Thoracic aorta (tissue), 2 donors: Measurements from ENCODE around the gene STXBP6. TPM values are rescaled to one million over a fixed set of nuclear protein-coding genes. Genes with fewer than 3 reads are reported as not detected.

Source experiments
- ATAC-seq: fragments of 150-250 bp; one replicate; pipeline ENCODE4 v1.8.0; 2017; ENCODE audit warnings: low read depth; ENCODE audit not compliant: insufficient number of reproducible peaks, low FRiP score
- DNase-seq: peaks from one replicate; pipeline ENCODE4 v3.0.0-alpha.2; 2020; ENCODE audit warnings: low spot score
- H3K27ac ChIP-seq, 2 donors: fragments of 200-600 bp; sonication (generic); 1 replicate in 1 of 2; 2 replicates in 1 of 2; pipeline ENCODE4 v1.5.1; 2016; ENCODE audit warnings: mild to moderate bottlenecking in 2 of 2, moderate library complexity in 2 of 2
- H3K27me3 ChIP-seq: fragments of 200-600 bp; sonication (generic); replicated peaks from 2 replicates; pipeline ENCODE4 v1.6.0; 2016; ENCODE audit warnings: mild to moderate bottlenecking; ENCODE audit not compliant: insufficient read depth
- H3K36me3 ChIP-seq: fragments of 200-600 bp; sonication (generic); one replicate; pipeline ENCODE4 v1.5.1; 2016
- H3K4me1 ChIP-seq, 2 donors: fragments of 200-600 bp; sonication (generic); 1 replicate in 1 of 2; 2 replicates in 1 of 2; pipeline versions ENCODE4 v1.5.1 to v1.6.0; 2016; ENCODE audit warnings: low read depth in 2 of 2, mild to moderate bottlenecking in 1 of 2; ENCODE audit not compliant: control insufficient read depth in 1 of 2
- H3K4me3 ChIP-seq: fragments of 200-600 bp; sonication (generic); 2 replicates; pipeline ENCODE4 v1.5.1; 2016; ENCODE audit warnings: mild to moderate bottlenecking
- H3K9me3 ChIP-seq: fragments of 200-600 bp; sonication (generic); 2 replicates; pipeline ENCODE4 v1.5.1; 2016
- total RNA-seq, 2 donors: library from RNA; depleted of rRNA; stranded (reverse); fragments of >200 nt; gene quantifications; one replicate each; pipeline versions ENCODE4 v1.1.0 to v1.2.3, GENCODE V29; 2016
- TF ChIP-seq, protein P1 (sequence below): fragments of 200-600 bp; sonication (generic); IDR thresholded peaks from one replicate; pipeline ENCODE4 v1.5.1; 2019; ENCODE audit warnings: antibody characterized with exemption

The STXBP6 gene
- total RNA-seq, 2 donors from 2014 or later = 3.1 to 4.4 TPM

DNA sequence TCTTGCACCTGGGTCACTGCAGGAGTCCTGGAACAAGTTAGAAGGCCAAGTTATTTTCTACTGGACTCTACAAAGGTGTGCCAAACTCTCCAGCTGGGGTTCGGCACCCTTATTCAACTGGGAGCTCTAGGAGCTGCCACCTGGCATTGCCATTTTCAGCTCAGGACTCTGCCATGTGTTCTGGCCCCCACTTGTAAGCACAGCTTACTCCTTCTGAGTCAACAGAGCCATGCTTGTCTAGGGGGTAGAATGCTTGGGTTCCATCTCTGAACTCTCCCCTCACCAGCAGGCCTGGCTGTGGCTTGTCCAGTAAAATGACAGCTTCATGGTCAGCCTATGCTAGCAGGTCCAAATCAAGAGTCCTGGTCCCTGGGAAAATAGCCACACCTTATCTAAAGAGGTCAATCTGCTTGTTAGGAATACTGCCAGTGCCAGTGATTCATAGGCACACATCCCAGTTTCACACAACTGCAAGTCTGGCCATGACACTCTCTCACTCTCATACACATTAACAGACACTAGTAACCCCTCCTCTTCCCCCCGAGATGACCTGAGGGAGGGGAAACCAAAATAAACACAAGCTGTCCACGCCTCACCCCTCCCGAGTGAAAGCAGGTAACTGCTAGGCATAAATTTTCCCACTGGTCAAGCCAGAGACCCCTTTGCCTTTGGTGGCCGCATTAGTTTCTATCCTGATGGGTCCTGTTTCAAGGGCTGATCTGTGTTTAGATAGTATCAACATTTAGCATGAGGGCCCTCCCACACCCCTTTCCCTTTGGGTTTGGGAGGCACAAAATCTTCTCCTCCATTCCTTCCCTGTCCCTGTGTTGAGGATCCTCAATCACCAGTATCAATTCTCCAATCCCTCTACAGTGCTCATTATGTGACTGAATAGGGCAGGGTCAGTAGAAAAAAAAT, 233.7 kb downstream of the STXBP6 start:
- no peaks in the 10 kb centered on the region for H3K9me3 ChIP-seq
- H3K4me1 ChIP-seq = no peaks in the 10 kb centered on the region
- ATAC-seq (no peak), DNase-seq (no peak)
- H3K4me3 ChIP-seq = no peak overlapping the region
- H3K27me3 ChIP-seq = no peaks in the 10 kb centered on the region
- TF ChIP-seq, protein P1, sequence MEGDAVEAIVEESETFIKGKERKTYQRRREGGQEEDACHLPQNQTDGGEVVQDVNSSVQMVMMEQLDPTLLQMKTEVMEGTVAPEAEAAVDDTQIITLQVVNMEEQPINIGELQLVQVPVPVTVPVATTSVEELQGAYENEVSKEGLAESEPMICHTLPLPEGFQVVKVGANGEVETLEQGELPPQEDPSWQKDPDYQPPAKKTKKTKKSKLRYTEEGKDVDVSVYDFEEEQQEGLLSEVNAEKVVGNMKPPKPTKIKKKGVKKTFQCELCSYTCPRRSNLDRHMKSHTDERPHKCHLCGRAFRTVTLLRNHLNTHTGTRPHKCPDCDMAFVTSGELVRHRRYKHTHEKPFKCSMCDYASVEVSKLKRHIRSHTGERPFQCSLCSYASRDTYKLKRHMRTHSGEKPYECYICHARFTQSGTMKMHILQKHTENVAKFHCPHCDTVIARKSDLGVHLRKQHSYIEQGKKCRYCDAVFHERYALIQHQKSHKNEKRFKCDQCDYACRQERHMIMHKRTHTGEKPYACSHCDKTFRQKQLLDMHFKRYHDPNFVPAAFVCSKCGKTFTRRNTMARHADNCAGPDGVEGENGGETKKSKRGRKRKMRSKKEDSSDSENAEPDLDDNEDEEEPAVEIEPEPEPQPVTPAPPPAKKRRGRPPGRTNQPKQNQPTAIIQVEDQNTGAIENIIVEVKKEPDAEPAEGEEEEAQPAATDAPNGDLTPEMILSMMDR = no peak
- no peak overlapping the region for H3K27ac ChIP-seq
- no peaks in the 10 kb centered on the region for H3K36me3 ChIP-seq

DNA sequence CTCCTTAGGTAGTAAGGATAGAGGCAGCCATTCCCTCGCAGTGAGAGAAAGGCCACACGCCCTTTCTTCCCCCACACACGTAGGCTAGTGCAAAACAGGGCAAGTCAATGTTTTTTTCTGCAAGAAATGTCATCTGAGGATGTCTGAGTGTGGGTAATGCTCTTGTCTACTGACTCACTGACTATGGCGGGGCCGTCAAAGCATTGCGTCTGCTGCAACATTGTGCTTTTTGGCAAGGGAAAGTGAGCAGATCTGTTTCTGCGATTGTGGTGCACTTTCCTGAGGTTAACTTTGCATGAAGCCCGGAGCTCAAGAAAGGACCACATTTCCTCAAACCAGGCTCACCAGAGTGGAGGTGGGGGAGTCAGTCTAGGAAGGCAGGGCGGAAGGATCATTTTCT, 234.4 kb downstream of the STXBP6 start:
- no peaks in the 10 kb centered on the region for H3K4me1 ChIP-seq

DNA sequence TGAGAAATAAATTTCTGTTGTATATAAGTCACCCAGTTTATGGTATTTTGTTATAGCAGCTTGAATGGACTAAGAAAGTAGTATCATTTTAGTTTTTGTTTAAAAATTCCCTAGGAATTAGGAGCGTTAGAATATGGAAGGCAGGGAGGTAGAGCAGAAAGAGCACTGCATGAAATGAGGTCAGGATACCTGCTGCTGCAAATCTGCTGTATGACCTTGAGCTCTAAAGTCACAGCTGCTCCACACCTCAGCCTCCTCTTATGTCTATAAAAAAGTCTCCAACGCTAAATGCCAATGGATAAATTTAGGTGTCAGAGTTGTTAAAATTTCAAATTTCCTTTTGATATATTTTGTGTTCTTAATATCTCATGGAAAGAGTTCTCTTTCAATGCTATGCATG, 235.0 kb downstream of the STXBP6 start:
- Histone ChIP-seq H3K27ac (no peak overlapping the region), H3K27me3 (no peaks in the 10 kb centered on the region), H3K36me3 (no peaks in the 10 kb centered on the region), H3K4me3 (no peak overlapping the region), H3K4me1 (no peaks in the 10 kb centered on the region), H3K9me3 (no peaks in the 10 kb centered on the region)
- TF ChIP-seq, protein P1 = no peak
- DNase-seq = no peak
- ATAC-seq = no peak

More for the DNA sequence above, 234.4 kb downstream of the STXBP6 start:
- no peak for ATAC-seq
- Histone ChIP-seq H3K27me3 (no peaks in the 10 kb centered on the region), H3K9me3 (no peaks in the 10 kb centered on the region), H3K27ac (no peak overlapping the region), H3K4me3 (no peak overlapping the region), H3K36me3 (no peaks in the 10 kb centered on the region)
- TF ChIP-seq, protein P1 = no peak
- DNase-seq = no peak

DNA sequence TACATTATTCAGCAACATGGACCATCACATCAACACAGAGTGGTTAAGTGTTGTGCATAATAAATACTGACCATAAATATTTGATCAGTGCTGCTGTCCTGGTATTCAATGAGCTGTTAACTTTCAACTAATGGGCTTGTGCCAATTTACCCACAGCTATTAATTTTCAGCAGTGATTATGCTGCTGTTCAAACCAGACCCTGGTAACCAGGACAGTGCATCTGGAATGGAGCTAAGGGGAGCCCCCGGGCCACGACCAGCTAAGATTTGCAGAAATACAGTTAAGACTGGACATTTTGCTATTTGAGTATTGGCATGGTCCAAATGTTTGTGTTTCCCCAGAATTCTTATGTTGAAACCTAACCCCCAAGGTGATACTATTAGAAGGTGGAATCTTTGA, 235.6 kb downstream of the STXBP6 start:
- no peak for ATAC-seq
- no peaks in the 10 kb centered on the region for H3K4me1 ChIP-seq
- no peak overlapping the region for H3K4me3 ChIP-seq
- no peak overlapping the region for H3K27ac ChIP-seq
- DNase-seq = no peak
- H3K36me3 ChIP-seq = no peaks in the 10 kb centered on the region
- no peaks in the 10 kb centered on the region for H3K9me3 ChIP-seq
- TF ChIP-seq, protein P1 = no peak
- H3K27me3 ChIP-seq = no peaks in the 10 kb centered on the region

DNA sequence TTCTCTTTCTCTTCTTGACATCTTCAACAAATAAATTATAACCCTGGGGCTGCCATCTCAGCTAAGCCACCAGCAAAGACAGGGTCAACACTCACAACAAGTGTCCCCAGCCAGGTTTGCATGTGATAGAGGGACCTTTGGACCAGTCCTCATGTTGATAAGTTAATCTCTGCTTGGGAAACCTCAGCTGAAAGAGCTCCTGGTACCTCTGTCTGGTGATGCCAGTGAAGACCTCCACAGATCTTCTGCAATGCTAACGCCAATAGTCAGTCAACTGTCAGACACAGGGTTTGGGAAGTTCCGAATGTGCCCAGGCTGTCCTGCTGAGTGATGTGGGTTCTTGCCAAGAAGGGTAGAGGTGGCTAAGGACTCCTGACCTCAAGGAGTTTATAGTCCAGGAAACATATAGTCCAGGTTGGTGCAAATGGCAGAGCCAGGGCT, 236.1 kb downstream of the STXBP6 start:
- TF ChIP-seq, protein P1 = no peak
- Histone ChIP-seq H3K4me3 (no peak overlapping the region), H3K27ac (no peak overlapping the region), H3K9me3 (no peaks in the 10 kb centered on the region), H3K27me3 (no peaks in the 10 kb centered on the region), H3K36me3 (no peaks in the 10 kb centered on the region), H3K4me1 (no peaks in the 10 kb centered on the region)
- ATAC-seq (no peak), DNase-seq (no peak)
